ENCODE data around the gene RNF151.
"Not testable (repeated sequence)": the region's sequence is repeated elsewhere in the genome, so short reads cannot be mapped to it uniquely, and the experiment has no call there.

RNF151 gene

GRCh38 chr16:1960665-1961630 is 5.7 kb upstream of the RNF151 start:
- DNase-seq, result no peak

GRCh38 chr16:1961651-1962067 is 5.0 kb upstream of the RNF151 start:
- no peak for DNase-seq

GRCh38 chr16:1962161-1963153 is 4.2 kb upstream of the RNF151 start:
- DNase-seq, result not testable (repeated sequence)

GRCh38 chr16:1963806-1964505 is 2.7 kb upstream of the RNF151 start:
- DNase-seq, result peak; percentile 54 to 79 (median 55)

- DNase-seq, result peak; percentile 100
These were observed 1.9 kb upstream of the RNF151 start, which contains the start of gene RPS2 for GRCh38 chr16:1964506-1965395. Gene RPS2 (minus strand): TSS chr16:1964826. CDS start chr16:1964625, 201 bp downstream.

GRCh38 chr16:1965396-1966001 is 1.2 kb upstream of the RNF151 start:
- DNase-seq, result peak in 2 of 3 donors; percentile 24 to 51

GRCh38 chr16:1968146-1968953 is 1.7 kb downstream of the RNF151 start:
- DNase-seq, result no peak

GRCh38 chr16:1971796-1972489 is 5.3 kb downstream of the RNF151 start, which contains the start of gene TBL3:
Gene TBL3 (plus strand): TSS chr16:1972053. CDS start chr16:1972165, 112 bp downstream.
- DNase-seq, result peak; percentile 96 to 97 (median 97)

GRCh38 chr16:1972490-1972877 is 5.8 kb downstream of the RNF151 start:
- peak; percentile 38 to 74 (median 63) for DNase-seq

- DNase-seq, result no peak
These were observed 7.0 kb downstream of the RNF151 start for GRCh38 chr16:1973461-1974156.

- no peak for DNase-seq
These were observed 7.8 kb downstream of the RNF151 start for GRCh38 chr16:1974157-1975070.

- DNase-seq, result no peak
These were observed 9.0 kb downstream of the RNF151 start for GRCh38 chr16:1975432-1976215.

- DNase-seq, result no peak
These were observed 9.5 kb downstream of the RNF151 start for GRCh38 chr16:1976216-1976520.

GRCh38 chr16:1976951-1977874 is 10.6 kb downstream of the RNF151 start:
- DNase-seq, result no peak

- DNase-seq, result no peak
These were observed 11.2 kb downstream of the RNF151 start for GRCh38 chr16:1977875-1978268.

All from suppressor macrophage treated with lipopolysaccharide for 1 hour (primary cell).